GM19099 (cell line): ENCODE data around the gene POLR2H.

Source experiments
- POLR2A ChIP-seq: IDR thresholded peaks from 3 replicates; pipeline ENCODE4 v1.6.1; 2011; ENCODE audit warnings: low read depth; ENCODE audit not compliant: insufficient read length; ENCODE audit errors: extremely low read depth

POLR2H gene

DNA sequence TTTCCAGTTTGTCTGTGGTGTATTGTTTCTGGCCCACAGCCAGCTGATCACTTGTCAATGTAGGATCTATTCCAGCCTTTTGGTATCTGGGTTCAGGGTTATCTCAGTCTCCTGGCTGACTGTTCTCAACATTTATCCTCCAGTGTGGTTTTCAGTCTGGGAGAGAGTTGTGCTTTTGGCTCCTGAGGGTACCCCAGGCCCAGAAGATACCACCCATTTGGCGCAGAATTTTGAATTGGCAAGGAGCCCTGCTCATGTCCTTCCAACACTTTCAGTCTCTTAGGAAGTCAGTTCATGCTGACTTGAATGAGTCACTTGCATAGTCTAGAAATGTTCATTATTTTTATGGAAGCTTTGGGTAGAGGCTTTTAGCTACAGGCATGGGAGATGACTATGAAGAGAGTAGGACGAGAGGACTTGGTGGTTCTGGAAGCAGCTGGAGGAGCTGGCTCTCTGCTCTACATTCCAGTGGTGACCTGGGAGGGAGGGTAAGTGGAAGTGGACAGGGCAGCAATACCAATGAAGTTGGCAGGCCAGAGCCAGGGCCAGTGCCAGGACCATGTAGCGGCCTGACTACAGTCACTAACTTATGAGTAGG is 7.2 kb downstream of the POLR2H start:
- no peak for TF ChIP-seq POLR2A

GRCh38 chr3:184371570-184372018 is 10.1 kb downstream of the POLR2H start:
- no peak for TF ChIP-seq POLR2A

- no peak for TF ChIP-seq POLR2A
Observed at GRCh38 chr3:184372296-184372821, 10.8 kb downstream of the POLR2H start.

DNA sequence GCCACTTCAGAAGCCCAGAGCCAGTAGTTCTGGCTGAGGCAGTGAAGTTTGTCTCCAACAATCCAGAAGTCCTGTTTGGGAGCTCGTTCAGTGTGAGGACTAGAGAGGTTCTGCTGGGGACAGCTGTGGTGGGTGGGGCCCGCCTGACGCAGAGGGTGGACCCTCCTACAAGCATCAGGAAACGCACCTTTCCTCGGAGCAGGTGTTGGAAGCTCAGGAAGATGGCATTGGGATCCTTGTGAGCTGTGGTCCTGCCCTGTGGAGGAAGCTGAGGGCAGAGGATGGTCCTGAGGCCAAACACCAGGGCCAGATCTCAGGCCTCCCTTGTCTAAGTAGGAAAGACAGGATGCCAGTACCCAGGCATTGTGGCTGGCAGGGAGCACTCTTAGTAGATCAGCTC is 11.4 kb downstream of the POLR2H start:
- no peak for TF ChIP-seq POLR2A

- TF ChIP-seq POLR2A = no peak
Observed at GRCh38 chr3:184373422-184373821, 11.9 kb downstream of the POLR2H start.

DNA sequence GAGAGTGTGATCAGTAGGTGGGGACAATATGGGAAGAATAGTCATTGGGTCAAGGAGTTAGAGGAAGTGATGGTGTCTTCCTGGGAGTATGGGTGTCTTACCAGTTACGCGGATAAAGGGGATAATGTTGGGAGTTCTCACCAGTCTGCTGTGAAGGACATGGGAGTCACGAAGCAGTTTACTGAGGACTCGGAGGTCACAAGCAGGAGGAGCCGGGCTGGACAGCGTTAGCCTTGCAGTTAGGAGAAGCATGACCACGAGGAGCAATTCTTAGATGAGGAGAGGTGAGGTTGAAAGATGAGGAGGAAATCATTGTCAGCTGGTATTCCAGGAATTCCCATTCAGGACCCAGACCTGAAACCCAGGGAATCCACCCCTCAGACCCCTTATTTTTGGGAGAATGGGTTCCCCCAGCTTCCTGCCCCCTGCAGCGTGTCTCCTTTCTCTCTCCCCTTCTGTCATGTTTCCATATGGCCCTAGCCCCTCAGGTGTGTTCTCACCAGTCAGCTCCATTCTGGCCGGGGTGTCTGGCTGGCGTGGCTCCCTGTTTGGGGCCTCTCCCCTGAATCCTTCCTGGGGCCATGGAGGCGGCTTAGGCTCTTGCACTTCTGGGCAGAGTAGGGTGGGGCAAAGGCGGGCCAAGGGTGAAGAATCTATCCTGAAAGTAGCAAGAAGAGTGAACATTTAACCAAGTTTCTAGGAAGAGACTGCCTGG is 14.4 kb downstream of the POLR2H start:
- no peak for TF ChIP-seq POLR2A

DNA sequence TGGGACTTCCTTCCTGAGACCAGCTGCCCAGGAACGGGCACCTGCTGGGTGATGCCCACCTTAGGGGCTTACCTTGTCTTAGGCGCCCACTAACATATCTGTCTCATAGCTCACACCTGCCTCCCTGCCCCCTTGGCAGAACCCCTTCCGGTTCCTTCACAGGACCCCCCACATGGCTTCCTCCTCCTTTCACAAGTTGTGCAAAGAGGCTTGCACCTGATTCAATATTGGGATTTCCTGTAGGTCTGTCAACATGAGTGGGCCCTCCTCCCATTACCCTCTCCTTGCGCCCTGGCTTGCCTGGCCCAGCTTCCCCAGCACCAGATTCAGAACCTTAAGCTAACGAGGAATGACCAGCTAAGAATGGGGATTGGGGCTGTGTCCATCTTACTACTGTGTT is 15.9 kb downstream of the POLR2H start:
- TF ChIP-seq POLR2A = no peak

DNA sequence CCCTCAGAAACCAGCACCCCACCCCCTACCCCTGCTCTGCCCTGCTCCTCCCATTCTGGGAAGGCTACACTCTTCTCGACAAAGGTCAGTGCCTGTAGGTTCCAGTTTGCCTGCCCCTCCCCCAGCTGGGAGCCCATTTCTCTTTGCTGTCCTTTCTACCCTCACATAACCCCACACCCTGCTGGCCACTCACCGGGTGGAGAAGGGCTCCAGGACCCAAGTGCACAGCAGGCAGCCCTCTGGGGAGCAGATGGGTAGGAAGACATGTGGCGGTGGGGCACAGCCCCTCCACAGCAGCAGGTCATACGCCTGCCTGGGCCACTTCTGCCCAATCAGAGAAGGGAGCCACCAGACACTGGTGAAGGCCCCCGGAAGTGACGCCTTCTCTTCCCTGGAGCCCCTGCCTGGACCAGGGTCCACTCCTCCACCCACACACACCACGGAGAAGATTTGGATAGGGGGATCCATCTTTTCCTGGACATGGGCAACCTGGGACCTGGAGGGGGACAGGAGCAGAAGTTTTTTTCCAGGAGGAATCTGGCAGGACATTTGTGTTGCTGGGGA is 16.5 kb downstream of the POLR2H start, which contains the start of gene THPO:
Gene THPO, minus strand, starts transcription at position 326 of the 564 bp plus-strand sequence. CDS start 1,948 bp downstream, outside the sequence.
- no peak for TF ChIP-seq POLR2A

DNA sequence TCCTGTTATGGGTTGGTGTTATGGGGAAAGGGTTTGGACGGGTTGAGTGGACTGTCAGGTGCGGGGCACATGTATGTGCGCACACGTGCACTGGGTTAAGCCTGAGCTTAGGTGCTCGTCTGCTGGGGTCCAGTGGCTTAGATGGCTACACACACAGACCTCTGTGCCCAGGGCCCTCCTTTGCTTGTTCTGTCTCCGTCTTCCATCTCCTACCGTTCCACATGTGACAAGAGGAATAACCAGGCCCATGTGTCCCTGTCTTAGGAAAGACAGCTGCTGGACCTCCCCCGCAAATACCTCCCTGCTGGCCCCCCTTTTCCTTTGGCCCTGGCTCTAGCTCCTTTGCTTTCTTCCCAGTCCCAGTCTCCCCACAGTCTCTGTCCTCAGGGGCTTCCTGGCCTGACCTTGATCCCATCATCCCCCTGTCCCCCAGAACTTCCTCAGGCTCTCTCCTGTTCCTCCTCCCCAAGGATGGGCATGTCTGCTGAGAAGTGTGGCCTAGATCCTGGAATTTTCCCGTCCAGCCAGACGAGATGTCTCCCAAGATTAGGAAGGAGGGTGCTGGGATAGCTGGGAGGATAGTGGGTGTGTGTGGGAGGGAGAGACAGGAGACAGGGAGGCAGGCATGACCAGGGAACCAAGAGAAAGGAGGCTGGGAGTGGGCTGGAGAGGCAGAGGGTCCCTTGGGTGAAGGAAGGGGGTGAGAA is 17.3 kb downstream of the POLR2H start:
- TF ChIP-seq POLR2A = no peak

DNA sequence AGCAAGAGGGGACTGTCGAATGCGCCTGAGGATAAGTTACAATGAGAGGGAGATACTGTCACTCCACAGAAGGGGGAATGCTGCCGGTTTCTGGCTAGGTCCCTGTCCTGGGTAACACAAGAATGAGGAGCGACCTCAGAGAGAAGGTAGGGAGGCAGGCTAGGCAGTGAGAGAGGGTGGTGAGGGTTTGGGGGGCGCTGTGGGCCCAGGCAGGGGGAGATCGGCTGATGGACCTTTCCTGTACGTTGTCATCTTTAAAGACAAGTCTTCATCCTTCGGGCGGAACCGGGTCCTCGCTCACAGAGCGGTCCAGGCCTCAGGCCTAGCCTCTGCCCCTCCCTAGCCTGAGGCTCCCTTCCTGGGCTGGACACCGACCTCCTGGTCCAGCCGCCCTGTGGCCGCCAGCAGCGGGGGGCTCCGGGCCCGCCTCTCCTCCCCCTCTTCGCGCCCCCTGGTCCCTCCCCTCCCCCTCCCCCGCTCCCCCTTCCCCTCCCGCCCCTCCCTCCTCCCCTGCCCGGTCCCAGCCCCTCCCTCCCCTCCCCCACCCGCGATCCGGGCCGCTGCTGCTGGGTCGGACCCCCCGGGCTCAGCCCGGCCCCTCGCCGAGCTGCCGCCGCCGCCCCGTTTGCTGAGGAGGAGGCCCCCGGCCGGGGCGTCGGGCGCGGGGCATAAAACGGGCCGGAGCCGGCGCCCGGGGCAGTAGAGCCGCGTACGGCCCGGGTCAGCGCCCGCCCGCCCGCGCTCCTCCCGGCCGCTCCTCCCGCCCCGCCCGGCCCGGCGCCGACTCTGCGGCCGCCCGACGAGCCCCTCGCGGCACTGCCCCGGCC is 18.1 kb downstream of the POLR2H start, which contains the start of gene CHRD:
Gene CHRD, plus strand, starts transcription at position 697 of the 827 bp plus-strand sequence. CDS start 265 bp downstream, outside the sequence.
- TF ChIP-seq POLR2A = no peak

GRCh38 chr3:184380185-184380626 is 18.7 kb downstream of the POLR2H start:
- TF ChIP-seq POLR2A = no peak

- TF ChIP-seq POLR2A = no peak
Observed at GRCh38 chr3:184380627-184381260, 19.2 kb downstream of the POLR2H start.
